Subcutaneous adipose tissue (tissue), 4 donors: ENCODE measurements around the gene NUBPL. TPM values are rescaled to one million over a fixed set of nuclear protein-coding genes. Genes with fewer than 3 reads are reported as not detected.

ENCODE experiments used
- CTCF ChIP-seq: fragments of 450-650 bp; IDR thresholded peaks from one replicate; pipeline ENCODE4 v1.5.1; 2016; ENCODE audit warnings: low read depth, mild to moderate bottlenecking, control low read depth, antibody characterized with exemption, moderate library complexity
- total RNA-seq, 4 donors: library from RNA; depleted of rRNA; stranded (reverse); fragments of >200 nt; gene quantifications; one replicate each; pipeline ENCODE4 v1.1.0, GENCODE V29; 2016

The NUBPL gene
- total RNA-seq, 4 donors from 2014 or later: 11.7 to 25.1 (median 12.7) TPM

- TF ChIP-seq CTCF: no peak
Observed at GRCh38 chr14:31622060-31622459, 60.9 kb downstream of the NUBPL start.

GRCh38 chr14:31657917-31658316 is 96.7 kb downstream of the NUBPL start:
- TF ChIP-seq CTCF: no peak

DNA sequence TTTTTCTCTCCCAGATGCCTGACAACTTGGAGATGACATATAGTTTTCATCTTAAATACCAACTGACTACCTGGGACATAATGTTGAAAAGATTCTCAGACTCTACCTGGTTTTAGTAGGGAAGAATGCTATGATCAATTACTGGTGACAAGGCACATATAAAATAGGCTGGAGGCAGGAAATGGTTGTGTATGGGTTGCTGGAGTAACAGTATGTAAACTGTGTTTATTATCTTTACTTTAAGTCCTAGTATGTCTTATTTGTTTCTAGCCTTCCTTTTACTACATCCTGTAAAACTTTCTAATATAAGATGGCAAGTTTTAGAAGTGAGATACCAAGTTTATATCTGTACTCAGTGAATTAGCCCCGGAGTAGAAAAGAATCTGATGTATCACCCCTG is 98.1 kb downstream of the NUBPL start:
- TF ChIP-seq CTCF: no peak

- no peak for TF ChIP-seq CTCF
Observed at GRCh38 chr14:31660191-31660590, 99.0 kb downstream of the NUBPL start.

DNA sequence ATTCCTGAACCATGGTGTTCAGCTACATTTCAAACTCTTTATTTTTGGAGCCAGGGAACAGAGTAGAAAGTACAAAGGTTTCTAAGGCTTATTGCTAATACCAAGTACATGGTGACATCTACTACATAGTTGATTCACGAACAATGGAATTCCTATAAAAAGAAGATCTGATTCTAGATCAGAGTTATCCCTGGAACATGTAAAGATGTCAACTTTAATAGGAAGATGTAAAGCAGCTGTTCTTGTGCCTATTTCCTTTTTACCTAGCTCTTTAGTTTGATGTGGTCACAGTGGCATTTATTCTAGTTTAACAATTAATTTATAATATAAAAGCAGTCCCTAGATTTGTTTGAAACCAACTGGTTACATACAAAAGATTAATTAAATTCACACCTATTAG is 99.5 kb downstream of the NUBPL start:
- TF ChIP-seq CTCF: no peak

GRCh38 chr14:31668348-31668747 is 107.1 kb downstream of the NUBPL start:
- TF ChIP-seq CTCF: no peak

GRCh38 chr14:31672709-31673108 is 111.5 kb downstream of the NUBPL start:
- TF ChIP-seq CTCF: no peak
